GM19397 (cell line): ENCODE results near the gene HADH.
"Not testable (repeated sequence)": the region's sequence is repeated elsewhere in the genome, so short reads cannot be mapped to it uniquely, and the experiment has no call there.

Source experiments
- ATAC-seq: cut with Tn5 transposase; IDR thresholded peaks from one replicate; pipeline ENCODE4 v1.9.1; 2021; ENCODE audit warnings: mild to moderate bottlenecking, moderate library complexity; ENCODE audit not compliant: unreplicated experiment

Gene HADH

GRCh38 chr4:107994894-107995293, 5.2 kb downstream of the HADH start:
- no peak for ATAC-seq

- no peak for ATAC-seq
These were observed 7.5 kb downstream of the HADH start for GRCh38 chr4:107996949-107997788.

GRCh38 chr4:107997794-107998193, 8.1 kb downstream of the HADH start:
- no peak for ATAC-seq

- ATAC-seq, result no peak
These were observed 10.3 kb downstream of the HADH start for GRCh38 chr4:107999932-108000539.

- ATAC-seq, result no peak
These were observed 11.9 kb downstream of the HADH start for GRCh38 chr4:108001540-108002135.

GRCh38 chr4:108003982-108004515, 14.4 kb downstream of the HADH start:
- no peak for ATAC-seq

GRCh38 chr4:108004646-108005045, 15.0 kb downstream of the HADH start:
- no peak for ATAC-seq

GRCh38 chr4:108005807-108006206, 16.1 kb downstream of the HADH start:
- no peak for ATAC-seq

GRCh38 chr4:108006361-108006760, 16.7 kb downstream of the HADH start:
- no peak for ATAC-seq

GRCh38 chr4:108007984-108008383, 18.3 kb downstream of the HADH start:
- ATAC-seq, result no peak

GRCh38 chr4:108008721-108009120, 19.0 kb downstream of the HADH start:
- ATAC-seq, result no peak

- no peak for ATAC-seq
These were observed 20.5 kb downstream of the HADH start for GRCh38 chr4:108010167-108010566.

GRCh38 chr4:108012382-108012781, 22.7 kb downstream of the HADH start:
- not testable (repeated sequence) for ATAC-seq

GRCh38 chr4:108013327-108013726, 23.6 kb downstream of the HADH start:
- ATAC-seq, result no peak

- ATAC-seq, result no peak
These were observed 24.3 kb downstream of the HADH start for GRCh38 chr4:108013955-108014354.

GRCh38 chr4:108018040-108018883, 28.6 kb downstream of the HADH start:
- peak; percentile 81 for ATAC-seq

- no peak for ATAC-seq
These were observed 29.1 kb downstream of the HADH start for GRCh38 chr4:108018884-108019187.

GRCh38 chr4:108024085-108024877, 34.6 kb downstream of the HADH start:
- ATAC-seq, result no peak

GRCh38 chr4:108024878-108025165, 35.1 kb downstream of the HADH start:
- no peak for ATAC-seq

GRCh38 chr4:108029016-108029720, 39.5 kb downstream of the HADH start:
- ATAC-seq, result no peak
